Hematopoietic multipotent progenitor cell treated with erythropoietin and hydrocortisone succinate and interleukin-3 and kit ligand, for 8 days (in vitro differentiated cells): ENCODE measurements around the gene WDR11.
"Not testable (repeated sequence)": the region's sequence is repeated elsewhere in the genome, so short reads cannot be mapped to it uniquely, and the experiment has no call there.

Source experiments
- DNase-seq: peaks from one replicate; pipeline ENCODE4 v3.0.0-alpha.2; 2015

WDR11 gene

DNA sequence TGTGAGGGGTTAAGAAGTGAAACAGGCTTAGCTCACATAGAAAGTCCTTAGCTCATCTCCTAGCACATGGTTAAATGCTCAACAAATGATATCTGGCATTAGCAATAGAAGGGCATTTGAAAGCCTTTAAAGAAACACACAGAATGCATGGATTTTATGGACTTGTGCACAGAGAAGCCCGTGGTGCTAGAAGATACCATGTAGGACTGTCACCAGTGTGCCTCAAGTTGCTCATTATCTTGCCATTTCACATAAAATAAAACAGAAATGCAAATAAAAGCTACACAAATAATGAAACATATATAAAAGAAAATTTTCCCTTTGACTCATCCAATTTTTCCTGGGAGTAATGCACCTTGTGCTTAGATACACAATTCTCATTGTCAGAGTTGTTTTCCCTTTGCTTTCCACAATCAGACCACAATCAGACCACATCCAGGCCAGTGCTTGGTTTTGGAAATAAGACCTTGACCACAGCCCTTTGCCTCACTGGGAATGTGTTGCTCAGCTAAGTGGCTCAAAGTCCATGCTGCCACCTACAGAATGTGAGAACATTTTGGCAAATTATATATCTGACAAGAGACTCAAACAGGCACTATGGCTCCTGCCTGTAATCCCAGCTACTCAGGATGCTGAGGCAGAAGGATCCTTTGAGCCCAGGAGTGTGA is 9.5 kb upstream of the WDR11 start:
- DNase-seq, result no peak

DNA sequence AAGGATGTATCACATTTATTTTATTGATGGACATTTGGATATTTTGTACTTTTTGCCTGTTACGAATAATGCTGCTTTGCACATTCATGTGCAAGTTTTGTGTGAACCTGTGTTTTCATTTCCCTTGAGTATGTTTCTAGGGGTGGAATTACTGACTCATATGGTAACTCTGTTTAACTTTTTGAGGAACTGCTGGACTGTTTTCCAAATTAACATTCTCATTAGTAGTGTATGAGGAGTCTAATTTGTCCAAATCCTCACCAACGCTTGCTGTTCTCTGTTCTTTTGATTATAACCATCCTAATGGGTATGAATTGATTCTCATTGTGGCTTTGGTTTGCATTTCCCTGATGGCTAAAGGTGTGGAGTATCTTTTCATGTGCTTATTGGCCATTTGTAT is 3.2 kb downstream of the WDR11 start:
- DNase-seq, result no peak

DNA sequence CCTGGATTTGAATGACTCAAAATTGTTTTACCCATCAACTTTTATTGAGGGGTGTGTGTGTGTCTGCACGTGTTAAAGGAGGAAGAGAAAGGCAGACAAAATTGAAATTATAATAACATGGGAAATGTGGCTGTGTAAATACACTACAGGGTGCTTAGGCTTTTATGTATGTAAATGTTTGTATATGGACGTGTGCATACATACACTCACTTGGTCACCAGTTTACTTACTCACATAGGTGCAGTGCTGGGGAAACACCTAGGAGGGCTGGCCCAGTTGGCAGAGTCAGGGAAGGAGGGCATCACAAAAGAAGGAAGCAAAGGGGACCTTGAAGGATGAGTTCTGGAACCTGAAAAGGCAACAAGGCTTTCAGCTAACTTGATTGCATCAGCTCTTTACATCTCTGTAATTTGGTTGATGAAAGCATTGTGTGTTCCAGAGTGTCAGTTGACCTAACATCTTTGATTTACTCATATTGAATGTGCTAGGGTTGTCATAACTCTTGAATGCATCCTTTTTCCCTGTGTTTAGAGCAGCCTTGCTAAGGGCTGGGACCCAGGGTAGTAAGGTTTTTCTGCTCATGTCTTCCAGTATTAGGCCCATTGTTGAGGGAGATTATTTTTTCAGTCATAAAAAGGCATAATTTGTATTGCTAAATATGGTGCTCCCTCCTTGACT is 10.2 kb downstream of the WDR11 start:
- DNase-seq, result no peak

DNA sequence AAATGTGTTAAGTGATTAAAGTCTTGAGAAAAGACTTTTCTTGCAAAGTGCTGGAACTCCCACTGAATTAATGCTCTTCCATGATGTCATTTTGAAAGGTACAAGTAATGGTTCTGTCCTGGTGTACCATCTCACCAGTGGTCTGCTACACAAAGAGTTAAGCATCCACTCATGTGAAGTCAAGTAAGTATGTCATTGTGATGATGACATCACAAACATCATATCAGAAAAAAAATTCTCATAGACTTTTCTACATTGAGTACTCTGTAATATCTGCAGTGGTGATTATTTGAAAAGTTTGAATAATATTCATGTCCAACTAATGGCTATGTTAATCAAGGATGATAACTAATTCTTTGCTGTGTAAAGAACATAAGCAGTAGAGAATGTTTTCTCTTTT is 22.6 kb downstream of the WDR11 start:
- no peak for DNase-seq

DNA sequence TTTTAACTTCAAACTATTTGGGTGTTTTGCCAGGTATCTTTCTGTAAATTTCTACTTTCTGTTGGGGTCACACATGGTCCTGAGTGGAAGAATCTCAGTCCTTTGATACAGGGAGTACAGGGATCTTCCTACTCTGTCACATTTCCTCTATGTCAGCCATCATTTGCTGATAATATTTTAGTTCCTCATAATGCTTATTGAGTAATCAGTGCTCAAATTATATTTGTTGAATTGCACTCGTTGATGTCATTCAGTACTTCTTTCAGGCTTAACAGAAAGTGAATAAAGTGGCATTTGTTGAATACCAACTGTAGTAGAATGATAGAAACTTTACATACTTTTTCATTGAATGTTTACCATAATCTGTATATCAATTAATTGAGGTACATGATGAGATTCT is 31.9 kb downstream of the WDR11 start:
- no peak for DNase-seq

DNA sequence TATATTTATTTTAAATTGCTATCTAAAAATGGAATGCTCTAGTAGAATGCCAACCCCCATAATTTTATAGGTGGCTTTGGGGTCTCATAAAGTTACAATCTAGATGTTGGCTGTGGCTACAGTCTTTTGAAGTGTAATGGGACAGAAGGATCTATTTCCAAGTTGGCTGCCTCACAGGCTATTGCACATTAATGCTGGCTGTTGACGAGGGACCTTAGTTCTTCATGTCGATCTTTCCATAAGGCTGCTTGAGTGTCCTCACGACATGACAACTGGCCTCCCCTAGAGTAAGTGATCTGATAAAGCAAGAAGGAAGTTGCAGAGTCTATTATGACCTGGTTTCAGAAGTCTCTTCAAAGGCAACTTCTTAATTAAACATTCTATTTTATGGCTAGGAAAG is 36.3 kb downstream of the WDR11 start:
- DNase-seq, result no peak

DNA sequence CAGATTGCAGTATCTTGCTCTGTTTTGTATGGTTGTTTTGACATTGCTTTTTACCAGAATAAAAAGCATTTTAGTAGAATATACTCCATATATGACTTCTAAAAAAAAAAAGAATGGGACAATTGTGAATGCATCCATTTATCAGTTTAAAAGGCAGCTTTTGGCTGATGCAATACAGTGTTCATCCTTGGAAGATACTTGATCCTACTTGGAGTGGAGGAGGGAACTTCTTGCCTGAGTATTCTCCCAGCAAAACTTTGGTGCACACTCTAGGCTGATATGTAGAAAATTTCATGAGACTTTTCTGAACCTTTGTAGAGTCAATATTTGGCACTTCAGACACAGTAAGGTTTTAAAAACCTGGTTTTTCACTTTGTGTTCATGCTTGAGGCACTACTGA is 40.2 kb downstream of the WDR11 start:
- DNase-seq, result no peak

DNA sequence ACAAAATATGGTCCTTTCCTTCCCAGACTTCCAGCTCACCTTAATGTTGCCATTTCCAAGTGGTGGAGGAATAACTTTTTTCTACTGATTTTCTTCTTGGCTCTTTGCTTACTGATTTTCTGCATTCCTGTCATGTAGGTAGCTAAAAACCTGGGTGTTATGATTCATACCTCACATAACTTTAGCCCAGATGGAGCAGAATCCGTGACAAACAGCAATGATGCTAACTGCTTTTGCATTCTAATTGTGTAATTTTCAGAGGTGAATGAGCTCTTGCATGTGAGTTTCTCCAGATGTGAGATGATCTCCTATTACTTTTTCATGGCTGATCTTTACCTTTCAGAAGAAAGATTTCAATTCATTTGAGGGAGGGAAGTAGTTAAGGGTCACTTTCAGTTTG is 43.4 kb downstream of the WDR11 start:
- no peak for DNase-seq

DNA sequence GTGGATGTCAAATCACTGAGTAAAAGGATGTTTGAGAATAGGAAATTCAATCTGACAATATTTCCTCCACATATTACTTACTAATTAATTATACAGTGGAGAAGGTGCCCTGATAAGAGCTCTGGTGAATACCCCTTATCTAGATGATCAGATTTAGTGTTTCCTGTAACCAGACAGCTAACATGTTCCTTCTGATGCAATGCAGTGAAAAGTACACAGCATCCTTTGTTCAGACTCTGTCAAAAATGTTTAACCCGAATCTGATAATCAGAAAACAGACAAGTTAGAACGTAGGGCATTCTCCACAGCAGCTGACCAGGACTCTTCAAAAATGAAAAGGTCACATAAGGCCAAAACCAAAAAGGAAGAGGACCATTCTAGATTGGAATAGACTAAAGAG is 46.2 kb downstream of the WDR11 start:
- no peak for DNase-seq

DNA sequence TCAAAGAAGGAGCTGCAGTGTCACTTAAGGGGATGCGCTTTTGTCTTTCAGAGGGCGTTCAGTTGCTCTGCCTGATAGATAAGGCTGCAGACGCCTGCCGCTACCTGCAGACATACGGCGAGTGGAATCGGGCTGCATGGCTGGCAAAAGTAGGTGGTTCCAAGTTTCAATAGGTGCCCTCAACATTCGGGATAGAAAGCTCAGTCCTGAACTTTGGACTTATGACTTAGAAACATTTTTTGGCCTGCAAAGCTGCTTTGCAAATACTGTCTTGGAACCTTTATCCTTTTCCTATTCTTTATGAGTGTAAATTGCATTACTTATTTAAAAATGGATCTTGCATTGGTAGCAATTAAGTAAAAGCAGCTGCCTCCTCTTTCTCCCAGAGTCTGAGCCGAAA is 54.1 kb downstream of the WDR11 start:
- no peak for DNase-seq

DNA sequence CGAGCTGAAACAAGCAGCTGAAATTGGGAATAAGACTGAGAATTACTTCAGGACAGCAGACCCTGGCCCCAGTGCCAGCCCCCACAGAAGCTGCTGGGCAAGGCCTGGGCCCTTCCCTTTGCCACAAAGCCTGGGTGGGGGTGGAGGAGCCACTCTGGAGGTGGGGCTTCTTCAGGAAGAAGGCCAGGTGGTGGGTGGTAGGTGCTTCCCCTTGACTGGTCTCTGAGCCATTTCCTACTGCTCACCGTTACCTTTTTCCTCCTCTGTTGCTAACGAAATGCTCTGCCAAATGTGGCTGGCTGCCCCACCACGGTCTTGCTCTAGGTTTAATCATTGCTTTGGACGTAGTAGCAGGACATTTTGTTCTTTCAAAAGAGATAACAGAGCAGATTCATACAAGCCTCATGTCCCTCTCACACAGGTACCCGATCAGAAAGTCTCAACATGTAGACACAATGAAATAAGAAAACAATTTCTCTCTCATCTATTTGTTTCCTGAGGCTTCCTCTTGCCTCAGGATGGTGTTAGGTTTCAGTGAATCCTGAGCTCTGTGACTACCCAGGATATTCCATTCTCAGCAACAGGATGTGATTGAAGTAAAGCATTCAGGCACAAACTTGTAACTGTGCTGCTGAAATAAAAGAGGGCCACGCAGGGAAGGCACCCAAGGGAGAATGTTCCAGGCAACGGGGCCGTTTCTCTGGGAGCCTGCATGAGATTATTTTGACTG is 66.5 kb downstream of the WDR11 start:
- DNase-seq, result no peak

DNA sequence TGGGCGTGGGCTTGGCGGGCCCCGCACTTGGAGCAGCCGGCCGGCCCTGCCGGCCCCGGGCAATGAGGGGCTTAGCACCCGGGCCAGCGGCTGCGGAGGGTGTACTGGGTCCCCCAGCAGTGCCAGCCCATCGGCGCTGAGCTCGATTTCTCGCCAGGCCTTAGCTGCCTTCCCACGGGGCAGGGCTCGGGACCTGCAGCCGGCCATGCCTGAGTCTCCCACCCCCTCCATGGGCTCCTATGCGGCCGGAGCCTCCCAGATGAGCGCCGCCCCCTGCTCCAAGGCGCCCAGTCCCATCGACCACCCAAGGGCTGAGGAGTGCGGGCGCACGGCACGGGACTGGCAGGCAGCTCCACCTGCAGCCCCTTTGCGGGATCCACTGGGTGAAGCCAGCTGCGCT is 72.7 kb downstream of the WDR11 start:
- not testable (repeated sequence) for DNase-seq

DNA sequence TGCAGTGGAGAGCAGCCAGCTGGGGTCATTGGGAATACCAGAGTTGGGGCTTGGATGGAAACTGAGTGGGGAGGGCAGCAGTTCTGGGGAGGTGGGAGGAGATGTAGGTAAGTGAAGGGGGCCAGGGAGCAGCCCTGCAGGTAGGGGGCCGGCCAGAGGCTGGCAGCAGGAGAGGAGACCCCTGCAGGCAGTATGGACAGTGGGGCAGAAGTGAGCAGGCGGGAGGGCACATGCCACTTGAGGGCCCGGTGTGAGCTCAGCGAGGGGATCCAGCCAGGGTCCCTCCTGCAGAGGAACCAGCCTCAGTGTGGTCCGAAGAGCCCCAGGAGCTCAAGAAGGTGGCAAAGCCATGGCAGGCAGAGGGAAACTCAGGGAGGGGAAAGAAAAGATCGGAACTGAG is 75.4 kb downstream of the WDR11 start:
- no peak for DNase-seq

DNA sequence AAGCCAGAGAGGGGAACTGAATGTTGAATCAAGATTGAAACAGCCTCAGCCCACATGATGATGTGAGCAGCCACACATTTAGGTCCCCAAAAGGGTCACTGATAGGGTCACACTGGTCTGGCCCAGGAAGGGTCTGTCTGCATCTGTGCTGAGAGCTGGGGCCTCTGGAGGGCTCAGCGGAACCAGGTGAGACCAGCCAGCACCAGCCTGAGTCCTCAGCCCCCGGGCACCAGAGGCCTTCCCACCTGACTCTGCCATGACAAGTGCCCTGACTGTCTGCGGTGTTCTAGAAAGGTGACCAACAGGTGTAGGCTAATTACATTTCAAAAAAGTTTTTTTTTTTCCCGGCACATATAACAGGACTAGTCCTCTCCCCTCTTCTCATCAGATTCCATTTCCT is 76.2 kb downstream of the WDR11 start:
- DNase-seq, result no peak

DNA sequence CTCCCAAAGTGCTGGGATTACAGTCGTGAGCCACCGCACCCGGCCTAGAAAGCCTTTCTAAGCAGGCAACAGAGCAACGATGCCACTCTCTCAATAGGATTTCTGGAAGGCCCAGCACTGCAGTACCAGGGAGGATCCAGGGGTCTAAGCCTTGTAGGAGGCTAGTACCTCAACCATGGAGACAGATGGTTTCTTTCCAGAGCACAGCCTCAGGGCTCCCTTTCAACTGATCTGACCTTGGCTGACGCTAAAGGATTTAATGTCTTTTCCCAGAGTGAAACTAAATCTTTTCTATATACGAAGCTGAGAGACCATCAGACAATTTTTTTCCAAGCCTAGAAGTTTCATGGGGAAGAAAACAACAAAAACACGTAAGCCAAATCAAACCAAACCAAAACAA is 78.0 kb downstream of the WDR11 start:
- no peak for DNase-seq

DNA sequence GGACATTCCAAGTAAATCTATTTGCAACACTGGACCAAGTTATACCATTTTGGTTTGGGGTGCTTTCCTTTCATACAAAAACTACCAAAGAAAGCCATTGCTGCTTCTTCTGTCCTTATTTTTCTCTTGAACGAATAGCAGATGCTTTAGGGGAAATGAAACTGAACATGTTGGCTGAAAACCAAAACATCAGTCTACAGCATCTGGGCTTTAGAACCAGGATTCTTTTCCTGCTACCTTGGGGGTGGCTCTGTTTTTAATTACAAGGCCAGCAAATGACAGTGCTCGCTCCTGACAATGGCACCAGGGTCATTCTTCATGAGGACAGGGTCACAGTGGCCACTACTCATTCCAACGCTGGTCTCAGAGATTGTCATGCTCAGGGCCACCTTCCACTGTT is 80.3 kb downstream of the WDR11 start:
- no peak for DNase-seq

DNA sequence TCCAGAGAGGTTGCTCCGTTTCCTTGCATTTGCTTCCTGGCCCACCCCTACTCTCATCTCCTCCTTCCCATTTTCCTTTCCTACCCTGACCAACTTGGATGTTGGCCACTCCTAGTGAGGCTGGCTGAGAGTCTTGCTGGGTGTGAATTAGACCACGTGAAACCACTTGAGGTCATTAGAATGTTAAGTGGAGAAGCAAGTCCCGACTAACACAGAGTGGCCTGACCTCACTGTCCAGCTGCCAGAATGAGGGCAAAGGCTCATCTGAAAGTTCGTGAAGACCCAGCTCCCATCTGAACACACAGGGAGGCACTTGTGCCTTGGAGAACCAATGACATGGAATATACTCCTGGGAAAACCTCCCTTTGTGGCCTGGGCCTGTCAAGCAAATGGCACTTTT is 80.8 kb downstream of the WDR11 start:
- DNase-seq, result no peak

DNA sequence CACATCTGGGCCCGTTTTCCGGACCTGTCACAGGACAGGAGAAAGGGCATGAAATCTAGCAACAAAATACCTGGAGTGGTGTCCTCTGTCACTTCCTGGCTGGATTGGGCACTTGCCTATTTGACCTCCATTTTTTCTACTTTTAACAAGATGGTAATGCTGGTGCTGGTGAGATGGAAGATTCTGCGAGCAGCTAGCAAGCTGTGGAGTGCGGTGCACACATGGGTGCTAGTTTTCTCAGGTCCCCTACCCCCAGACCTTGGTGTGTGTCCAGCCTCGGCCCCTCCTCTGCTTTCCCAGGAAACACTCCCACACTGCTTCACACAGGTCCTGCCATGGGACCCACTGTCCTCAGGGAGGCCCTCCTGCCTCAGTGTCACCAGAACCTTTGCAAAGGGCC is 87.7 kb downstream of the WDR11 start:
- DNase-seq, result no peak

DNA sequence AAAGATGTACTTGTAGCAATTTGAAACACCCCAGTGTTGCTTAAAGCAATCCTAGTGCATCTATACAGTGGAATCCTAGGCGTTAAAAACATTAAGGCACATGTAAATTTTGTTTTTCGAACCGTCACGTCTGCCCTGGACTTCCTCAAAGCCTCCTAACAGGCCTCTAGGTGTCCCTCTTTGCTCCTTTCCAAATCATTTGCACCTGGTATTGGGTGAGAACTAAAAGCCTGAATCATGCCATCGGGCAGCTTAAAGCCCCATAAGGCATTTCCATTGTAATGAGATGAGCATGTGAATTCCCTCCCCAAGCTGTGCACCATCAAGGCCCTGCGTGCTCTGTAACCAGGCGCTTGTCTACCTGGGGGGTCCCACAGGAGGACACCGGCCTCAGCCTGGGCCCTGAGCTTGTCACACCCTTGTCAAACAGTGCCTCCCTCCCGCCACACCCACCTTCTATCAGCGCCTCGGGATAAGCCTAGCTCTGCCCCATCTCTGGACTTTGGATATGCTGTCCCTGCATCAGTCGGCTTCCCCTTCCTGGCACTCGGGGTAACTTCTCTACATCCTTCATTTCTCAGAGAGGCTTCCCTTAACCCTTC is 89.2 kb downstream of the WDR11 start:
- DNase-seq, result no peak

DNA sequence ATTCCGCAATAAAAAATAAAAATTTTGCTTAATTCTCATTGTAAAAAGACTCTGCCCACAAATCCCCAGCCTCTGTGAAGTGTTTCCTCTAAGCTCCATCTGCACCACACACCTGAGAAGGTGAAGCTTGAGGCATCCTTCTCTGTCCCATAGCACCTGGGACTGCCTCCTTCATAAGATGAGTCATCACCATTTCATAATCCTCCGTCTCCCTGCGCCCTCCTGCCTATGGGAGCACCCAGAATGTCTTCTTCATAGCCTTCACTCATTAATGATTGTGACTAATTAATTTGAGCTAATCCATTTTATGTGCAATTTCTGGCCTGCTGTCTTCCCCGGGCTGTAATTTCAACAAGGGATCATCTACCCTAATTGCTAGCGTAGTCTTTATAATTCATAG is 90.3 kb downstream of the WDR11 start:
- no peak for DNase-seq

DNA sequence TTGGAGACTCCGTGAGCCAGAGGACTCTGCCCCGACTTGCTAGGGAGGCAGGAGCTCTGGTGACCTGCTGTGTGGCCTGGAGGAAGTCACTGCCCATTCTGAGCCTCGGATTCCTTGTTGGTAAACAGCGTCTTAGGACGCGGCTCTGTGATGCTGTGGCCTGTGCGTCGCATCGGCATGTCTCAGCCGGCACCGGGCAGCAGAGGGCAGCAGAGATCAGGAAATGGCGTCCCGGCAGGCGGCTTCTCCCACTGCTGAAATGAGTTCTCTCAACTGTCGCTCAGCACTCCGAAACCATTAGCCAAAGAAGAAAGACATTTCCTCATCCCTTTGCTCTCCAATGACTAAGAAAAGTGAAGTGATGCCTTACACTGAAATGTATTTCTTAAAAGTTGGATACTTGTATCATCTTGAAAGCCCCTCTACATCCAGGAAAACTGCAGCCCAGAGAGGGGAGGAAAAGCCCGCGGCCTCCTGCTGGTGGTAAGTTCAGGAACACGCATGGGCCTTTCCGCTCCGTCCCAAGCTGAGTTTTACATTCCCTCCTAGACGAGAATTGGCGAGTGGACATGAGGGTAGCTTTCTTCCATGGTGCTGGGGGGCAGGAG is 91.7 kb downstream of the WDR11 start:
- DNase-seq, result peak; percentile 71

DNA sequence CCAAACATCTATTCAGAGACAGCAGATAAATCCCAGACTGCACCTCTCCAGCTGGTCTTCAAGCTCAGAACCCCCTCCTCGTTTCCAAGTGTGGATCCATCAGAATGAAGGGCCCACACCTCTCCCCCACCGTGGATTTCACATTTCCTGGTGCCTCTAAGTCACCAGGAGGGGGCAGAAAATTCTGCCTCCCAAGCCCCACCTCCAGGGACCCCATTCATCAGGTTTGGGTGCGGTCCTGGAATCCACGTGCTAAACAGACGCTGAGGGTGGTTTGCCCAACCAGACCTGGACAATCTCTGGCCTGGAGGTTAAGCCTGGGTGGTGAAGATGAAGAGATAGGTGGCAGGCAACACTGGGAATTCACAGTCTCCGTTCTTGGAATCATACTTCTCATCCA is 92.4 kb downstream of the WDR11 start:
- no peak for DNase-seq

DNA sequence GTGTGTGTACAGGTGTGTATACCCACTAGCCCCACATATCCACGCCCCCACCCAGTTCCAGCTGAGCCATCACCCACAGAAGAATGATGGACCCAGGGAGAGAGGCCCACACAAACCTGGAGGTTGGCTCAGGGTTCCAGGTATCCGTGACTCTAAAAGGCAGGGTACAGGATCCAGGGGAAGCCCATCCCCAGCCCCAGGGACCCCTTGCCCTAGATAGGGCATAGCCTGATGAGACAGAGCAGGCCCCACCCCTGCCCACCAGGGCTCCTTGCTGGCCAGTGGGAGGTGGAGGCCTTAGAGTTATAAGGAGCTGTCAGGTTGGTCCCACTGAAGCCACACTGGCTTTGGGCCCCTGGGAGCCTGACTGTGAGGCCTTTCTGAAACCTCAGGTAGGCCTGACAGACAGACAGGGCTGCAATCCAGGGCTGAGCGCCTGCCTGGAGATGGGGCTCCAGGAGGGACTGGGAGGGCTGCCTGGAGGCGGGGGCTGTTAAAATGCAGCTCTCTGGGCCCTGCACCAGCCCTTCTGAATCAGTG is 93.5 kb downstream of the WDR11 start:
- DNase-seq, result no peak
